Muscle of arm (tissue), 14 donors: Measurements from ENCODE around the gene ST6GALNAC2. TPM values are rescaled to one million over a fixed set of nuclear protein-coding genes. Genes with fewer than 3 reads are reported as not detected.
"Not testable (repeated sequence)": the region's sequence is repeated elsewhere in the genome, so short reads cannot be mapped to it uniquely, and the experiment has no call there.

Source experiments
- DNase-seq: peaks from one replicate; pipeline ENCODE4 v3.0.0-alpha.2; 2013
- long read RNA-seq, 11 donors: transcript quantifications; one replicate each; lab custom pipeline, GENCODE V29; 2026
- polyA plus RNA-seq, 12 donors: library from polyadenylated mRNA; unstranded; fragments of 120-200 nt; gene quantifications; one replicate each; pipeline ENCODE4 v1.2.1, GENCODE V29; 2013; ENCODE audit not compliant: insufficient read length in 12 of 12

The ST6GALNAC2 gene
- polyA plus RNA-seq = 10 to 100 TPM in 1 of 12 donors, 1 to 10 TPM in 9, not detected in 2; 1.3 to 22.9 (median 2.3) TPM
- long read RNA-seq, donor 1 = 0 reads
- long read RNA-seq, donor 2 = 0 reads
- long read RNA-seq, donor 3 = 0 reads
- long read RNA-seq, donor 4 = 0 reads
- long read RNA-seq, donor 5 = 0 reads
- long read RNA-seq, donor 6 = 0 reads
- long read RNA-seq, donor 7, partial matches to known transcripts = 0 of 1 reads
- long read RNA-seq, donor 7, other reads (novel, unspliced or antisense) = 0 of 1 reads
- long read RNA-seq, donor 8 = 0 reads
- long read RNA-seq, donor 9 = 0 reads
- long read RNA-seq, donor 10, partial matches to known transcripts = 0 of 2 reads
- long read RNA-seq, donor 10, other reads (novel, unspliced or antisense) = 0 of 2 reads
- long read RNA-seq, donor 11, partial matches to known transcripts = 0 of 1 reads
- long read RNA-seq, donor 11, other reads (novel, unspliced or antisense) = 0 of 1 reads

GRCh38 chr17:76585649-76586593, at the start of gene ST6GALNAC2:
Gene ST6GALNAC2, minus strand, starts transcription at chr17:76585860. Its CDS starts 52 bp downstream, at chr17:76585808.
- DNase-seq = no peak

- DNase-seq = no peak
Observed at GRCh38 chr17:76635039-76635438, 49.4 kb upstream of the ST6GALNAC2 start.

DNA sequence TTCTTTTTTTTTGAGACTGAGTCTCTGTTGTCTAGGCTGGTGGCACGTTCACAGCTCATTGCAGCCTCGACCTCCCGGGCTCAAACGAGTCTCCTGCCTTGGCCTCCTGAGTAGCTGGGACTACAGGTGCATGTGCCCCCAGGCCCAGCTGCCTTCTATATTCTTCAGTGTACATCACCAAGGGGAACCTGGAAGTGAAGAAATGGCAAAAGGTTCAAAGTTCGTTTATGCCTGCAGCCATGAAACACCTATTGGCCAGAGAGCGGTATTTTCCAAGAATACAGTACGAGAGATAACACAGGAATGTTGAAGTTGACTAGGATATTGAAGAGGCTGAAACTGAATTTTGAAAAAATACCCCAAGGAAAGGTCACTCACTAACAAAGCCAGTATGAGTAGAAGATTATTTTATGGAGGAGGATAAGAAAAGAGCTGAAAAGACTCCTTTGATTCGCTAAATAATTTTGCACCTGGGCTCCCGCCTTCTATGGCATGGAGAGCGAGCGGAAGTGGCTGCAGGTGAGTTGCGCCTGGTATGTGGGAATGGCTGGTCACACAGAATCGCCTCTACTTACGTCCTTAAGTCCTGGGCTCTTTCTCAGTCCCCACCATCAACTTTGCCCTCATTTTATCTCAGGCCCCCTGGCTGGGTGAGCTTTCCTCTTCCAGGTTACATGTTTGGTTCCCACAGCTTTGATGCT, 48.1 kb upstream of the ST6GALNAC2 start:
- DNase-seq = no peak

DNA sequence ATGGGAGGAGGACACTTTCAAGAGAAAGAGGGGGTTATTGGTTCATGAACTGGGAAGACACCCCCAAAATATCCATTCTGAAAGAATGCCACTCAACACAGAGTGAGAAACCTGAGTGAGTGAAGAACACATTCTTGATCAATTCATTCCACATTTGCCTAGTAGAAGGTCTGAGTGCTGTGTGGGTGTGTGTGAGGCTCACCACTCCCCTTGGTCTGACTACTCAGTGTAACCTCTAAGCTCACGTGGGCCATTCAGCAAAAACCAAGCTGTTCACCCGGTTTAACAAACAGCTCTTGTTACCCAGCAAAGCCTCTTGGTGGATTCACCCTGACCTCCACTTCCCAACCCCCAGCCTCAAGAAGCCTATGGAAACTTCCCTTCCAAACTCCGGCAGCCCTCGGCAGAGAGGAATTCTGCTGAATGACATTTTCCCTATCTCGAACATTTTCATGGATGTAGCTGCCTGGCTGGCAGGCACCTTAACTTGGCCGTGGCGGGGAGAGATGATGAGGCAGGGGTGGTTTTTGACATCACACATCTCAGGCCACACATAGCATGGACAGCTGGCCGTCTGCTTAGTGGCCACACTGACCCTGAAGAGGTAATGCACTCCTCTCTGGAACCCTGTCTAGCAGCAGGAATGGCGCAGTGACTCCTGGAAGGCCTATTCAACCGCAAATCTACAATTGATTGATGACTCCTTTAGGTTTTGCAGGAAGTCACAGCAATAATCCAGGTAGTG, 46.3 kb upstream of the ST6GALNAC2 start:
- DNase-seq = no peak

DNA sequence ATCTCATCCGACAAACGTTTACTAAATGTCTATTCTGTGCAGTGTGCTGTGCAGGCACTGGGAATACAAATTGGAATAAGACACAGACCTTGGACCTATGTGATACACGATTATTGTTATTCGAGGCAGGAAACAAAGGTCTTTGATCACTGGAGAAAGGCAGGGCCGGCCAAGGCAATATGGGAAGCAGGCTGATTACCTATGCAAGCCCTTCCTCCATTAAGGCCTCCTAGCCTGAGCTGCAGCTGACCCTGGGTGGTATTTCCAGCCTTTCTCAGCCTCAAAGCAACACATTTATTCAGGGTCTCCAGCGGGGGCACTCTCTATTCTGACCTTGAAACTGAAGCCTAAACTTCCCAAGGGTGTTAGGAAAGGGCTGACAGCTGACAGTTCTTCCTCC, 44.5 kb upstream of the ST6GALNAC2 start:
- no peak for DNase-seq

DNA sequence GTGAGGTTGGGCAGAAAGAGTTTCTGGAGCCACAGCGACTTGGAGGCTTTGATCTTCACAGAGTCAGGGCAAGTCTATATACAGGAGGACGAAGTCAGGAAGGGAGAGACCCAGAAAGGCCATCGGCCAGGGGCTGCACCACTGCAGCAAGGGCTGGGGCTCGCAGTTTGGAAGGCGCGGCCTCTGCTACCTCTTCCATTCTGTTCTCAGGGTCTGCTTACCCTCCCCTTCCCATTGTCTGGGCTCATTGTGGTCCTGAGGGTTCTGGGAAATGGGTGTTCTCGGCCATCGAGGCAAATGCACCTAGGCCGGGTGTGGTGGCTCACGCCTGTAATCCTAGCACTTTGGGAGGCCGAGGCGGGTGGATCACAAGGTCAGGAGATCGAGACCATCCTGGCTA, 41.9 kb upstream of the ST6GALNAC2 start:
- no peak for DNase-seq

DNA sequence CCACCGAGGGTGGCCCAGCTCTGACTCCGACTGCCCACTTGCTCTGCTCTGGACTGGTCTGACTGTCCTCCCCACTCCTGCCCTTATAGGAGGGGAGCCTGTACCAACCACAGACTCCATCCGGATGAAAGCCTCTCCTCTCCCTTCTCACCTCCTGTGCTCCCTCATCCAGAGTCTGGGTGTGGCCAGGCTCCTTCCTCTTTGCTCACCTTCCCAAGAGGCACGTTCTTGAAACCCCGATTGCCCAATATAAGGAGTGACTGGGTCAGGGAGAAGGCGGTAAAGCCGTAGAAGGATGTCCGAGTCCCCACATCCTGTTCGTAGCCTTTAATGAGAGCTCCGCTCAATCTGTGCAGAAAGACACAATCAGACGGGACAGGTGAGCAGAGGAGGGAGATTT, 40.8 kb upstream of the ST6GALNAC2 start:
- no peak for DNase-seq

DNA sequence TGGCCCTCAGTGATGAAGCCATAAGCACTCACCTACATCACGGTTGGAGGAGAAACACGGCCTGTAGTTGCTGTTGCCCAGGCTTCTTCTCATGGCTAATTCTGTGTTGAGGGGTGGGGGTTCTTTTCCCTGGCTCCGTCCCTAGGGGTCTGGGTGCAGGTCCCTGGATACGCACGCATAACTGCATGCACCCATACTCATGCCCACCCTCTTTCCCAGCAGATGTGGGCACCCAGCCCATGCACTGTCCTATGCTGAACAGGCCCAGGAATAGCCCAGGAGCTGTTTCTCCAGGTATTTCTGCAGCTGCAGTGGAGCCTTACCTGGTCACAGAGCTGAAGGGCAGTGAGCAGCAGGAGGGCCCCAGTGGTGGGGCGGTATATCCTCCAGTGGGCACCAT, 39.8 kb upstream of the ST6GALNAC2 start:
- no peak for DNase-seq

DNA sequence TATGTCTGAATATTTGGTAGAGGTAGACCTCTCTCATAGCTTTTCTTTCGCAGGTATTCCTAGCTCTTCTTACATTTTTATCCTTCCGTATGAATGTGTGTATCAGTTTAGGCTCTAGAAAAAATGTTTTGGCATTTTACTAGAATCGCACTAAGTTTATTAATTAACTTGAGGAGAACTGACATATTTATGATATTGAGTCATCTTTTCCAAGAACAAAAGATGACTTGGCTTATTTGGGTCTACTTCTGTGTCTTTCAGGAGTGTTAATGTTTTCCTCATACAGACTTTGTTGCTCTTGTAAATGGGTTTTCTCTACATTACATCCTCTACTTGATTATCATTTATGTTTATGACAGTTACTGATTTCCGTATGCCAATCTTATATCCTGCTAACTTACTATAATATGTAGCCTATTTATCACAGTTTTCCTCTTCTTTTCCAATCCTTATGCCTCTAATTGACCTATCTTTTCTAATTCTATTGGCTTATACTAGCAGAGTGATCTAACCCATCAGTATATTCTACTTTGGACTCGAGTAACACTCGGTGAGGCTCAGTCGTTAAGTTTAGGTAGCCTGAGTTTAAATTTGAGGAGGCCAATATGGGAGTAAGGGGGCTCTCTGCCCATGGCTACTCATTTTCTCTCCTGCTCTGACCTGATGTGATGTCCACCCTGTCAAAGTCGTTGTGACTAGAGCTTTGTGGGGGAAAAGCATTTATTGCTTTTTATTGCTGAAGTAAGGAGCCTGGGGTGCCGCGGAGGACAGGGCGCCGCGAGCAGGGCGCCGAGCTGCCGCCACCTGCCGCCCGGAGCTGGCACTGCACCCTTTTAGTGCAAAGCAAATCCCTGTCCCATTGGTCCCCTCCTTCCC, 37.8 kb upstream of the ST6GALNAC2 start:
- DNase-seq = peak; percentile 77

DNA sequence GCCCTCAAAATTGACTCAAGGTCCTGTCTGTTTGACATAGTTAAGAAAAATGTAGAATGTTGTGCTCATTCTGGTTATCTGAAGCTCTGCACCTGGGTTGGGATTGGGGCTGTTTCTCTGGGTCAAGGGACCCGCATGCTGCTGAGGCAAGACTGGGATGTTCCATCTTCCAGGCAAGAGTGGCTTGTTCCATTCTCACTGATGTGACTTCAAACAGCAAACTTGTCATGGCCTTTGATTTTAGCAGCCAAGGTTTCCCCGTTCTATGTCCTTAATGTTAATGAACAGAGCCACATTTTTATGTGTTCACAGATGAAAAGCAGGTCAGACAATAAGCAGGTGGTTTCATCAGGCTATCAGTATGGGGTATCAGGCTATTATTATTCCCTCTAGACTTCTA, 32.2 kb upstream of the ST6GALNAC2 start:
- DNase-seq = no peak

DNA sequence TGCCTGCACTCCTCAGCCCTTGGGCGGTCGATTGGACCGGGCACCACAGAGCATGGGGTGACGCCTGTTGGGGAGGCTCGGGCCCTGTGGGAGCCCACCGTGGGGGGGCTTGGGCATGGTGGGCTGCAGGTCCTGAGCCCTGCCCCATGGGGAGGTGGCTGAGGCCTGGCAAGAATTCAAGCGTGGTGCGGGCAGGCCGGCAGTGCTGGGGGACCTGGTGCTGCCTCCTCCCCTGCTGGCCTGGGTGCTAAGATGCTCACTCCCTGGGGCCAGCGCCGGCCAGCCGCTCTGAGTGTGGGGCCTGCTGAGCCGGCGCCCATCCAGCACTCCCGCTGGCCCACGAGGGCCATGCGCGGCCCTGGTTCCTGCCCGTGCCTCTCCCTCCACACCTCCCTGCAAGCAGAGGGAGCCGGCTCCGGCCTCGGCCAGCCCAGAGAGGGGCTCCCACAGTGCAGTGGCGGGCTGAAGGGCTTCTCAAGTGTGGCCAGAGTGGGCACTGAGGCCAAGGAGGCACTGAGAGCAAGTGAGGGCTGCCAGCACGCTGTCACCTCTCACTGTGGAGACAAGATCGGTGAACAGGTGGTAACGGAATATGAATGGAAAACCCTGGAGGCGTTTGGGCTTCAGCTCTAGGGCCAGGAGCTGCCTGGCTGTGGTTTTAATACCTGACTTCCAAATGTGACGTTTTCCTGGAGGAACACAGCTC, 29.4 kb upstream of the ST6GALNAC2 start:
- DNase-seq = no peak

GRCh38 chr17:76614064-76614759, 28.6 kb upstream of the ST6GALNAC2 start:
- not testable (repeated sequence) for DNase-seq

GRCh38 chr17:76612977-76613851, 27.6 kb upstream of the ST6GALNAC2 start:
- DNase-seq = no peak

DNA sequence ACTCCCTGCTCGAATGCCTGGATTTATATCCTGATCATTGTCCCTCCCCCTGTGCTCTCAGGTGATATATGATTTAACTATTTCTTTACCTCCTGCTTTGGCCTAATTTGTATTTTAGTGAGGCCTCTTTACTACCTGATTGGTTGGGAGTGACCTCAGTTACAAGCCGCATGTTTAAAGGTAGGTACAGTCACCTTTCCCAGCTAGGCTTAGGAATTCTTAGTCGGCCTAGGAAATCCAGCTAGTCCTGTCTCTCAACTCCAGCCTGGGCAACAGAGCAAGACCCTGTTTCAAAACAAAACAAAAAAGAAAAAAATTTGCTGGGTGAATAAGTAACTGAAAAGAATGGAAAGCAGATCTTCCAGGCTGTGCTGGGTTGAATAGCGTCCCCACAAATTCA, 26.8 kb upstream of the ST6GALNAC2 start:
- DNase-seq = no peak

DNA sequence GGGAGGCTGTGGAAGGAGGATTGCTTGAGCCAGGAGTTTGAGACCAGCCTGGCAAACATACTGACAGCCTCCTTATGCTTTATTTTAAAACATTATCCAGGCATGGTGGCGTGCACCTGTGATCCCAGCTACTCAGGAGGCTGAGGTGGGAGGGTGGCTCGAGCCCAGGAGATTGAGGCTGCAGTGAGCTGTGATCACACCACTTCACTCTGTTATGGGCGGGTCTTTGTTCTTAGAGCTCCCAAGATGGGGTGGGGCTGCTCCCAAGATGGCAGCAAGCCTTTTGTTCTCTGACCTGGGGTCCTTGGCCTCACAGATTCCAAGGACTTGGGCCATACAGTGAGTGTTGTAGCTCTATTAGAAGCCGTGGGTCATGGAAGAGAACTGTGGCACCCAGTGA, 26.1 kb upstream of the ST6GALNAC2 start:
- DNase-seq = no peak

GRCh38 chr17:76611080-76611749, 25.6 kb upstream of the ST6GALNAC2 start:
- not testable (repeated sequence) for DNase-seq

GRCh38 chr17:76606685-76607084, 21.0 kb upstream of the ST6GALNAC2 start:
- DNase-seq = not testable (repeated sequence)
